ENCODE measurements around the gene SNAPC4. TPM values are rescaled to one million over a fixed set of nuclear protein-coding genes. Genes with fewer than 3 reads are reported as not detected.

SNAPC4 gene
- total RNA-seq, 1 experiment from 2014 or later = 24.8 TPM

DNA sequence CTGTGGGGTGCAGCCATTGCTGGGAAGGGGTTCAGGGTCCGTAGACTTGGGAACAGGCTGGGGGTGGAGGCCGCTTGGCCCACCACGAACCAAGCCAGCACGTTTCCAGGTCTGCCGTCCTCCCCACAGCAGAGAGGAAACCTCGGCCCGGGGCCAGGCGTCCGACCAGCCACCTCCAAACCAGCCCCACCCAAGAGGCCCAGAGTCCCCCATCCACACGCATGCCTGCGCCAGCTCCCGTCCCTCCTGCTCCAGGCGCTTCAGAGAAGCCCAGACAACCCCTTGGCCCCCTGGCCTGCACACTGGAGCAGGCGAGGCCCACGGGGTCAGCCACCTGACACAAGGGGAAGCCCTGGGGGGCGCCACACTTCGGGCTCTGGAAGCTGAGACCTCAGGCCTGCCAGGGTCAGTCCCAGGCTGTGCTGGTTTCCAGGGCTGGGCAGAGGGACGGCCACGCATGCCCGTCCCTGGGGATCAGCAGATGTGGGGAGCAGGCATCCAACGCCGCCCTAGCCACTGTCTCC is 42.7 kb downstream of the SNAPC4 start:
- no peaks in the 10 kb centered on the region for H3K36me3 ChIP-seq (ENCODE audit: insufficient read depth, low read length, poor library complexity, severe bottlenecking)
- DNase-seq (ENCODE audit: low spot score) = no peak
- CTCF ChIA-PET = no interaction called here
- H3K27ac ChIP-seq (ENCODE audit: low read depth, low read length, poor library complexity, severe bottlenecking) = no peak overlapping the region
- intact Hi-C loops (cut with micrococcal nuclease; ENCODE audit: unreplicated experiment) = no loop called here
- TF ChIP-seq EZH2 (IDR thresholded peaks at IDR 0.05; ENCODE audit: borderline replicate concordance, low read depth, low read length, poor library complexity, severe bottlenecking) = no peak
- TF ChIP-seq, protein P1, sequence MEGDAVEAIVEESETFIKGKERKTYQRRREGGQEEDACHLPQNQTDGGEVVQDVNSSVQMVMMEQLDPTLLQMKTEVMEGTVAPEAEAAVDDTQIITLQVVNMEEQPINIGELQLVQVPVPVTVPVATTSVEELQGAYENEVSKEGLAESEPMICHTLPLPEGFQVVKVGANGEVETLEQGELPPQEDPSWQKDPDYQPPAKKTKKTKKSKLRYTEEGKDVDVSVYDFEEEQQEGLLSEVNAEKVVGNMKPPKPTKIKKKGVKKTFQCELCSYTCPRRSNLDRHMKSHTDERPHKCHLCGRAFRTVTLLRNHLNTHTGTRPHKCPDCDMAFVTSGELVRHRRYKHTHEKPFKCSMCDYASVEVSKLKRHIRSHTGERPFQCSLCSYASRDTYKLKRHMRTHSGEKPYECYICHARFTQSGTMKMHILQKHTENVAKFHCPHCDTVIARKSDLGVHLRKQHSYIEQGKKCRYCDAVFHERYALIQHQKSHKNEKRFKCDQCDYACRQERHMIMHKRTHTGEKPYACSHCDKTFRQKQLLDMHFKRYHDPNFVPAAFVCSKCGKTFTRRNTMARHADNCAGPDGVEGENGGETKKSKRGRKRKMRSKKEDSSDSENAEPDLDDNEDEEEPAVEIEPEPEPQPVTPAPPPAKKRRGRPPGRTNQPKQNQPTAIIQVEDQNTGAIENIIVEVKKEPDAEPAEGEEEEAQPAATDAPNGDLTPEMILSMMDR (conservative IDR thresholded peaks at IDR 0.05; ENCODE audit: low read depth, low read length) = no peak
- H3K4me1 ChIP-seq (ENCODE audit: insufficient read depth, low read length, poor library complexity, severe bottlenecking) = no peaks in the 10 kb centered on the region
- H3K27me3 ChIP-seq (replicated peaks; ENCODE audit: insufficient read depth, low read depth, low read length, poor library complexity) = no peaks in the 10 kb centered on the region
- no TSS peak for BruUV-seq (replicated peaks)
- H3K4me3 ChIP-seq (ENCODE audit: low read depth, low read length, poor library complexity, severe bottlenecking) = no peak overlapping the region
- no peaks in the 10 kb centered on the region for H3K9me3 ChIP-seq (ENCODE audit: low read depth, low read length, poor library complexity, severe bottlenecking)
- POLR2A ChIA-PET (ENCODE audit: low non-redundant PET) = no interaction called here

GRCh38 chr9:136355616-136356557 is 44.1 kb downstream of the SNAPC4 start:
- no peak for DNase-seq (ENCODE audit: low spot score)
- Histone ChIP-seq H3K27me3 (replicated peaks; ENCODE audit: insufficient read depth, low read depth, low read length, poor library complexity) (no peaks in the 10 kb centered on the region), H3K4me3 (ENCODE audit: low read depth, low read length, poor library complexity, severe bottlenecking) (no peak overlapping the region), H3K27ac (ENCODE audit: low read depth, low read length, poor library complexity, severe bottlenecking) (no peak overlapping the region), H3K9me3 (ENCODE audit: low read depth, low read length, poor library complexity, severe bottlenecking) (no peaks in the 10 kb centered on the region), H3K36me3 (ENCODE audit: insufficient read depth, low read length, poor library complexity, severe bottlenecking) (no peaks in the 10 kb centered on the region), H3K4me1 (ENCODE audit: insufficient read depth, low read length, poor library complexity, severe bottlenecking) (no peaks in the 10 kb centered on the region)
- TF ChIP-seq, protein P1 (conservative IDR thresholded peaks at IDR 0.05; ENCODE audit: low read depth, low read length) = no peak
- no peak for TF ChIP-seq EZH2 (IDR thresholded peaks at IDR 0.05; ENCODE audit: borderline replicate concordance, low read depth, low read length, poor library complexity, severe bottlenecking)
- intact Hi-C loops (cut with micrococcal nuclease; ENCODE audit: unreplicated experiment) = no loop called here
- CTCF ChIA-PET = no interaction called here
- POLR2A ChIA-PET (ENCODE audit: low non-redundant PET) = no interaction called here
- BruUV-seq (replicated peaks) = no TSS peak

GRCh38 chr9:136354592-136355085 is 45.3 kb downstream of the SNAPC4 start:
- H3K9me3 ChIP-seq (ENCODE audit: low read depth, low read length, poor library complexity, severe bottlenecking) = no peaks in the 10 kb centered on the region
- TF ChIP-seq EZH2 (IDR thresholded peaks at IDR 0.05; ENCODE audit: borderline replicate concordance, low read depth, low read length, poor library complexity, severe bottlenecking) = no peak
- TF ChIP-seq, protein P1 (conservative IDR thresholded peaks at IDR 0.05; ENCODE audit: low read depth, low read length) = no peak
- H3K27me3 ChIP-seq (replicated peaks; ENCODE audit: insufficient read depth, low read depth, low read length, poor library complexity) = no peaks in the 10 kb centered on the region
- no peak overlapping the region for H3K27ac ChIP-seq (ENCODE audit: low read depth, low read length, poor library complexity, severe bottlenecking)
- BruUV-seq (replicated peaks) = no TSS peak
- no peaks in the 10 kb centered on the region for H3K36me3 ChIP-seq (ENCODE audit: insufficient read depth, low read length, poor library complexity, severe bottlenecking)
- DNase-seq (ENCODE audit: low spot score) = no peak
- H3K4me3 ChIP-seq (ENCODE audit: low read depth, low read length, poor library complexity, severe bottlenecking) = no peak overlapping the region
- no peaks in the 10 kb centered on the region for H3K4me1 ChIP-seq (ENCODE audit: insufficient read depth, low read length, poor library complexity, severe bottlenecking)
- ChIA-PET CTCF (no interaction called here), POLR2A (ENCODE audit: low non-redundant PET) (no interaction called here)
- intact Hi-C loops (cut with micrococcal nuclease; ENCODE audit: unreplicated experiment) = no loop called here

All from A673 (cell line).